ENCODE data around the gene HBZ.
"Not testable (repeated sequence)": the region's sequence is repeated elsewhere in the genome, so short reads cannot be mapped to it uniquely, and the experiment has no call there.

The HBZ gene

GRCh38 chr16:165539-166374, 13.3 kb downstream of the HBZ start, which contains the start of gene HBM:
HBM (plus strand) TSS chr16:165978; CDS start chr16:165998, 20 bp downstream.
- no peak for DNase-seq

DNA sequence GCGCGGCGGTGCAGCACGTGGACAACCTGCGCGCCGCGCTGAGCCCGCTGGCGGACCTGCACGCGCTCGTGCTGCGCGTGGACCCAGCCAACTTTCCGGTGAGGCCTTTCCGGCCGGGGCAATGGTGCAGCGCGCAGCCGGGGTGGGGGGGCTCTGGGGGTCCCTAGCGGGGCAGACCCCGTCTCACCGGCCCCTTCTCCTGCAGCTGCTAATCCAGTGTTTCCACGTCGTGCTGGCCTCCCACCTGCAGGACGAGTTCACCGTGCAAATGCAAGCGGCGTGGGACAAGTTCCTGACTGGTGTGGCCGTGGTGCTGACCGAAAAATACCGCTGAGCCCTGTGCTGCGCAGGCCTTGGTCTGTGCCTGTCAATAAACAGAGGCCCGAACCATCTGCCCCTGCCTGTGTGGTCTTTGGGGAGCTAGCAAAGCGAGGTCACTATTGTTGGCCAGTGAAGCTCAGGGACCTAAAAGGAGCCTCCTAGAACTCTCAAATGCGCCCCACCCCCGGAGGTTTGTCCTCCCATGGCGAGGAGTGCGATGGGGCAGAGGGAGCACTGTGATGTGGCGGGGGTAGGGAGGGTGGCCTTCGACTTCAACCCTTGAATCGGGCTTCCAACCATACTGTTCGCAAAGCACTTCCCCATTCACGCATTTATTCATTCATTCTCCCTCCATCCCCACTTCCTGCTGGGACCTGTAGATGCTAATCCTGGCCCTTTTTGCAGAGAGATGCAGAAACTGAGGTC, 14.1 kb downstream of the HBZ start:
- no peak for DNase-seq

GRCh38 chr16:167122-167690, 14.8 kb downstream of the HBZ start:
- no peak for DNase-seq

DNA sequence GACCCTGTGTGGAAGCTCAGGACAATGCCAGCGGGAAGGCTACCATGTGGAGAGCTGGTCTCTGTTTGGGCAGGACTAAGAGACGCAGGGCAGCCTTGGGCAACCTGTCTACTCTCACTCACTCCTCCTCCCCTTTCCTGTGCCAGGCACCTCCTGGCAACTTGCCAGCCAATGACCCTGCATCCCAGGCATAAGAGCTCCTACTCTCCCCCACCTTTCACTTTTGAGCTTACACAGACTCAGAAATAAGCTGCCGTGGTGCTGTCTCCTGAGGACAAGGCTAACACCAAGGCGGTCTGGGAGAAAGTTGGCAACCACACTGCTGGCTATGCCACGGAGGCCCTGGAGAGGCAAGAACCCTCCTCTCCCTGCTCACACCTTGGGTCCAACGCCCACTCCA, 16.0 kb downstream of the HBZ start:
- peak; percentile 25 for DNase-seq

GRCh38 chr16:169014-169413, 16.6 kb downstream of the HBZ start:
- DNase-seq, result no peak

- not testable (repeated sequence) for DNase-seq
Observed at GRCh38 chr16:170088-170507, 17.7 kb downstream of the HBZ start.

GRCh38 chr16:170788-171187, 18.3 kb downstream of the HBZ start:
- DNase-seq, result no peak

GRCh38 chr16:172374-172941, 20.0 kb downstream of the HBZ start, which contains the start of gene HBA2:
HBA2 (plus strand) TSS chr16:172876; CDS start chr16:172913, 37 bp downstream.
- not testable (repeated sequence) for DNase-seq

DNA sequence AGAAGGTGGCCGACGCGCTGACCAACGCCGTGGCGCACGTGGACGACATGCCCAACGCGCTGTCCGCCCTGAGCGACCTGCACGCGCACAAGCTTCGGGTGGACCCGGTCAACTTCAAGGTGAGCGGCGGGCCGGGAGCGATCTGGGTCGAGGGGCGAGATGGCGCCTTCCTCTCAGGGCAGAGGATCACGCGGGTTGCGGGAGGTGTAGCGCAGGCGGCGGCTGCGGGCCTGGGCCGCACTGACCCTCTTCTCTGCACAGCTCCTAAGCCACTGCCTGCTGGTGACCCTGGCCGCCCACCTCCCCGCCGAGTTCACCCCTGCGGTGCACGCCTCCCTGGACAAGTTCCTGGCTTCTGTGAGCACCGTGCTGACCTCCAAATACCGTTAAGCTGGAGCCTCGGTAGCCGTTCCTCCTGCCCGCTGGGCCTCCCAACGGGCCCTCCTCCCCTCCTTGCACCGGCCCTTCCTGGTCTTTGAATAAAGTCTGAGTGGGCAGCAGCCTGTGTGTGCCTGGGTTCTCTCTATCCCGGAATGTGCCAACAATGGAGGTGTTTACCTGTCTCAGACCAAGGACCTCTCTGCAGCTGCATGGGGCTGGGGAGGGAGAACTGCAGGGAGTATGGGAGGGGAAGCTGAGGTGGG, 20.9 kb downstream of the HBZ start:
- not testable (repeated sequence) for DNase-seq

GRCh38 chr16:173928-174769, 21.7 kb downstream of the HBZ start:
- DNase-seq, result not testable (repeated sequence)

- DNase-seq, result no peak
Observed at GRCh38 chr16:175011-175949, 22.8 kb downstream of the HBZ start.

- not testable (repeated sequence) for DNase-seq
Observed at GRCh38 chr16:176006-176405, 23.6 kb downstream of the HBZ start.

GRCh38 chr16:176477-177382, 24.3 kb downstream of the HBZ start, which contains the start of gene HBA1:
HBA1 (plus strand) TSS chr16:176680; CDS start chr16:176717, 37 bp downstream.
- not testable (repeated sequence) for DNase-seq

DNA sequence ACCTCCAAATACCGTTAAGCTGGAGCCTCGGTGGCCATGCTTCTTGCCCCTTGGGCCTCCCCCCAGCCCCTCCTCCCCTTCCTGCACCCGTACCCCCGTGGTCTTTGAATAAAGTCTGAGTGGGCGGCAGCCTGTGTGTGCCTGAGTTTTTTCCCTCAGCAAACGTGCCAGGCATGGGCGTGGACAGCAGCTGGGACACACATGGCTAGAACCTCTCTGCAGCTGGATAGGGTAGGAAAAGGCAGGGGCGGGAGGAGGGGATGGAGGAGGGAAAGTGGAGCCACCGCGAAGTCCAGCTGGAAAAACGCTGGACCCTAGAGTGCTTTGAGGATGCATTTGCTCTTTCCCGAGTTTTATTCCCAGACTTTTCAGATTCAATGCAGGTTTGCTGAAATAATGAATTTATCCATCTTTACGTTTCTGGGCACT, 25.0 kb downstream of the HBZ start:
- DNase-seq, result peak; percentile 89

GRCh38 chr16:177981-178667, 25.7 kb downstream of the HBZ start:
- DNase-seq, result no peak

DNA sequence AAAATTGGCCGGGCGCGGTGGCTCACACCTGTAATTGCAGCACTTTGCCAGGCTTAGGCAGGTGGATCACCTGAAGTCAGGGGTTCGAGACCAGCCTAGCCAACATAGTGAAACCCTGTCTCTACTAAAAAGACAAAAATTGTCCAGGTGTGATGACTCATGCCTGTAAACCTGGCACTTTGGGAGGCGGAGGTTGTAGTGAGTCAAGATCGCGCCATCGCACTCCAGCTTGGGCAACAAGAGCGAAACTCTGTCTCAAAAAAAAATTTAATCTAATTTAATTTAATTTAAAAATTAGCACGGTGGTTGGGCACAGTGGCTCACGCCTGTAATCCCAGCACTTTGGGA, 26.2 kb downstream of the HBZ start:
- no peak for DNase-seq

DNA sequence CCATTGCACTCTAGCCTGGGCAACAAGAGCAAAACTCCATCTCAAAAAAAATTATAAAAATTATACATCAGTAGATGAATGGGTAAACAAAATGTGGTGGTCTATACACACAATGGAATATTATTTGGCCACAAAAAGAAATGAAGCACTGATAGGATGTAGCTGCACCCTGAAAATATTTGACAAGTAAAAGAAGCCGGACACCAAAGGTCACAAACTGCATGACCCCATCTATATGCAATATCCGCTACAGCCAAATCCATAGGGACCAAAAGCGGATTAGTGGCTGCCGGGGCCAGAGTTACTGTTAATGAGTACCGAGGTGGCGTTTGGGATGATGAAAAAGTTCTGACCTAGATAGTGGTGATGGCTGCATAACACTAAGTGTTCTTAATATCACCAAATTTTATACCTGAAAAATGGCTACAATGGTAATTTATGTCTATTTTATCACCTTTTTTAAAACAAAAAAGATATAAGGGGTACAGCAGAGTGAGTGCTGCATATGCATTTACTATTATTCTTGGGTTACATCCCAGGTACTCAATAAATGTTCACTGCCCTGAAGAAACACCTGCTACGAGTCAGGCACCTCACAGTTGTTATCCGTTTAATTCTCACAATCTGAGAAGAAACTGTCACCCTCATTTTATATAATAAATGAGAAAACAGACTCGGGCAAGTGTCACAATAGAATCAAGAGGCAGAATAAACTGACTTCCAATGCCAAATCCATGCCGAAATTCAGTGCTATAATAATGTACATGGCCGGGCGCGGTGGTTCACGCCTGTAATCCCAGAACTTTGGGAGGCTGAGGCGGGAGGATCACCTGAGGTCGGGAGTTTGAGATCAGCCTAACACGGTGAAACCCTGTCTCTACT, 27.0 kb downstream of the HBZ start:
- no peak for DNase-seq
